H1 (cell line): ENCODE measurements around the gene TMPRSS2. TPM values are rescaled to one million over a fixed set of nuclear protein-coding genes. Genes with fewer than 3 reads are reported as not detected.

Source experiments
- ASH2L ChIP-seq: fragments of 200-600, 300-600 bp; sonication (generic); IDR thresholded peaks from one replicate; pipeline ENCODE4 v1.7.1; 2017; ENCODE audit warnings: low read length
- BACH1 ChIP-seq: IDR thresholded peaks from 2 replicates; pipeline ENCODE4 v1.6.1; 2012; ENCODE audit warnings: low read length, improper control_type of control experiment
- BCL11A ChIP-seq, 2 experiments: IDR thresholded peaks; one replicate each; pipeline ENCODE4 v1.6.1; 2011; ENCODE audit warnings: low read depth in 2 of 2, low read length in 2 of 2, mild to moderate bottlenecking in 2 of 2
- BRCA1 ChIP-seq: IDR thresholded peaks from 2 replicates; pipeline ENCODE4 v1.6.1; 2012; ENCODE audit warnings: low read depth, low read length, improper control_type of control experiment
- CHD2 ChIP-seq: IDR thresholded peaks from 2 replicates; pipeline ENCODE4 v1.6.1; 2012; ENCODE audit warnings: low read length, improper control_type of control experiment
- CTBP2 ChIP-seq: IDR thresholded peaks from 2 replicates; pipeline ENCODE4 v1.7.0; 2011; ENCODE audit warnings: borderline replicate concordance, mild to moderate bottlenecking, moderate library complexity, mixed read lengths, low read length; ENCODE audit not compliant: insufficient read depth, insufficient read length
- EZH2 ChIP-seq: fragments of 200-600 bp; sonication (generic); IDR thresholded peaks from 2 replicates; pipeline ENCODE4 v1.7.1; 2012; ENCODE audit warnings: low read depth, mild to moderate bottlenecking, moderate library complexity, low read length, inconsistent platforms; ENCODE audit not compliant: severe bottlenecking
- HDAC6 ChIP-seq: IDR thresholded peaks from one replicate; pipeline ENCODE4 v1.7.1; 2012; ENCODE audit warnings: low read depth, mild to moderate bottlenecking, inconsistent platforms, low read length, moderate library complexity
- SIX5 ChIP-seq: IDR thresholded peaks from 2 replicates; pipeline ENCODE4 v1.6.1; 2011; ENCODE audit warnings: mild to moderate bottlenecking, low read depth, low read length
- SUZ12 ChIP-seq: fragments of 200-600 bp; sonication (generic); IDR thresholded peaks from 2 replicates; pipeline ENCODE4 v1.6.1; 2012; ENCODE audit warnings: mild to moderate bottlenecking, inconsistent platforms, low read length, moderate library complexity, mixed read lengths
- polyA plus RNA-seq, 7 experiments: library from polyadenylated mRNA; depleted of rRNA in 3 of 7; stranded (reverse) in 5 of 7; unstranded in 2 of 7; fragments of >200 nt in 5 of 7; fragments of 200-250 nt in 2 of 7; gene quantifications; 1 replicate in 5 of 7; 2 replicates in 1 of 7; 4 replicates in 1 of 7; pipeline versions ENCODE4 v1.2.1 to v1.2.3, GENCODE V29; 2011 to 2013; ENCODE audit warnings: missing spikeins in 2 of 7, mixed read lengths in 2 of 7
- total RNA-seq: library from RNA; stranded (reverse); fragmentation: NEBNext Ultra II Directional; extraction: Animal tissue kit (Norgen Biotek cat#: 25700); gene quantifications from 2 replicates; pipeline ENCODE4 v1.2.1, GENCODE V29; 2021
- TF ChIP-seq, protein P1 (sequence below): fragments of 300-600 bp; sonication (generic); IDR thresholded peaks from 2 replicates; pipeline ENCODE4 v1.7.1; 2012; ENCODE audit warnings: low read length, moderate library complexity, mild to moderate bottlenecking, inconsistent platforms; ENCODE audit not compliant: insufficient replicate concordance

TMPRSS2 gene
- total and polyA plus RNA-seq, 2 of the 8 experiments (the other 6 are each of a cell fraction or from before 2014, with no cell fraction given), result 9.2 to 11.0 TPM

DNA sequence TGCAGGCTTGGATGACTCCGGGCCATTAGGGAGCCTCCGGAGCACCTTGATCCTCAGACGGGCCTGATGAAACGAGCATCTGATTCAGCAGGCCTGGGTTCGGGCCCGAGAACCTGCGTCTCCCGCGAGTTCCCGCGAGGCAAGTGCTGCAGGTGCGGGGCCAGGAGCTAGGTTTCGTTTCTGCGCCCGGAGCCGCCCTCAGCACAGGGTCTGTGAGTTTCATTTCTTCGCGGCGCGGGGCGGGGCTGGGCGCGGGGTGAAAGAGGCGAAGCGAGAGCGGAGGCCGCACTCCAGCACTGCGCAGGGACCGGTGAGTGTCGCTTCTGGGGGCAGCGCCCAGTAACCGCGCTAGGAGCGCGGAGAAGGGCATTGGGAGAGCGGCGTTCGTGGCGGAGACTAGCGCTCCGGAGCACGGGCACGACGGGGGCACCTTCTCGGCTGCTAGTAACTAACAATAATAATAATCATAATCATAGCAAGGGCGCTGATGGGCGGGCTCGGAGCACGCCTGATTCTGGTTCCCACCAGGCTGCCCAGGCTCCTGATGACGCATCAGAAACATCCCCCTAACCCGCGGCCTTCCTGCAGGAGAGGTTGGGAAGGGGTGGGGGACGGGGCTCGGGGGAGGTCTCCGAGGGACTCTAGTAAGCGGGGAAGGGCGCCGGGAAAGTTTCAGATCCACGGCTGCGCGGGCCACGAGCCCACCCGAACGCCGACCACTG, 81.8 kb downstream of the TMPRSS2 start, which contains the start of gene MX1 (continued):
- TF ChIP-seq BACH1 (no peak), CTBP2 (no peak), BRCA1 (peak; percentile 19; the same call in 1 of the 2 replicates), BCL11A (IDR thresholded peaks at IDR 0.05; ENCODE audit: low read depth in 2 of 2, low read length in 2 of 2) (no peak), SIX5 (no peak), ASH2L (peak; percentile 58), EZH2 (peak; percentile 56), HDAC6 (no peak), CHD2 (peak; percentile 73), SUZ12 (0 out of 2 replicates have a peak, but pooled peaks have one; percentile 32)
- TF ChIP-seq, protein P1, sequence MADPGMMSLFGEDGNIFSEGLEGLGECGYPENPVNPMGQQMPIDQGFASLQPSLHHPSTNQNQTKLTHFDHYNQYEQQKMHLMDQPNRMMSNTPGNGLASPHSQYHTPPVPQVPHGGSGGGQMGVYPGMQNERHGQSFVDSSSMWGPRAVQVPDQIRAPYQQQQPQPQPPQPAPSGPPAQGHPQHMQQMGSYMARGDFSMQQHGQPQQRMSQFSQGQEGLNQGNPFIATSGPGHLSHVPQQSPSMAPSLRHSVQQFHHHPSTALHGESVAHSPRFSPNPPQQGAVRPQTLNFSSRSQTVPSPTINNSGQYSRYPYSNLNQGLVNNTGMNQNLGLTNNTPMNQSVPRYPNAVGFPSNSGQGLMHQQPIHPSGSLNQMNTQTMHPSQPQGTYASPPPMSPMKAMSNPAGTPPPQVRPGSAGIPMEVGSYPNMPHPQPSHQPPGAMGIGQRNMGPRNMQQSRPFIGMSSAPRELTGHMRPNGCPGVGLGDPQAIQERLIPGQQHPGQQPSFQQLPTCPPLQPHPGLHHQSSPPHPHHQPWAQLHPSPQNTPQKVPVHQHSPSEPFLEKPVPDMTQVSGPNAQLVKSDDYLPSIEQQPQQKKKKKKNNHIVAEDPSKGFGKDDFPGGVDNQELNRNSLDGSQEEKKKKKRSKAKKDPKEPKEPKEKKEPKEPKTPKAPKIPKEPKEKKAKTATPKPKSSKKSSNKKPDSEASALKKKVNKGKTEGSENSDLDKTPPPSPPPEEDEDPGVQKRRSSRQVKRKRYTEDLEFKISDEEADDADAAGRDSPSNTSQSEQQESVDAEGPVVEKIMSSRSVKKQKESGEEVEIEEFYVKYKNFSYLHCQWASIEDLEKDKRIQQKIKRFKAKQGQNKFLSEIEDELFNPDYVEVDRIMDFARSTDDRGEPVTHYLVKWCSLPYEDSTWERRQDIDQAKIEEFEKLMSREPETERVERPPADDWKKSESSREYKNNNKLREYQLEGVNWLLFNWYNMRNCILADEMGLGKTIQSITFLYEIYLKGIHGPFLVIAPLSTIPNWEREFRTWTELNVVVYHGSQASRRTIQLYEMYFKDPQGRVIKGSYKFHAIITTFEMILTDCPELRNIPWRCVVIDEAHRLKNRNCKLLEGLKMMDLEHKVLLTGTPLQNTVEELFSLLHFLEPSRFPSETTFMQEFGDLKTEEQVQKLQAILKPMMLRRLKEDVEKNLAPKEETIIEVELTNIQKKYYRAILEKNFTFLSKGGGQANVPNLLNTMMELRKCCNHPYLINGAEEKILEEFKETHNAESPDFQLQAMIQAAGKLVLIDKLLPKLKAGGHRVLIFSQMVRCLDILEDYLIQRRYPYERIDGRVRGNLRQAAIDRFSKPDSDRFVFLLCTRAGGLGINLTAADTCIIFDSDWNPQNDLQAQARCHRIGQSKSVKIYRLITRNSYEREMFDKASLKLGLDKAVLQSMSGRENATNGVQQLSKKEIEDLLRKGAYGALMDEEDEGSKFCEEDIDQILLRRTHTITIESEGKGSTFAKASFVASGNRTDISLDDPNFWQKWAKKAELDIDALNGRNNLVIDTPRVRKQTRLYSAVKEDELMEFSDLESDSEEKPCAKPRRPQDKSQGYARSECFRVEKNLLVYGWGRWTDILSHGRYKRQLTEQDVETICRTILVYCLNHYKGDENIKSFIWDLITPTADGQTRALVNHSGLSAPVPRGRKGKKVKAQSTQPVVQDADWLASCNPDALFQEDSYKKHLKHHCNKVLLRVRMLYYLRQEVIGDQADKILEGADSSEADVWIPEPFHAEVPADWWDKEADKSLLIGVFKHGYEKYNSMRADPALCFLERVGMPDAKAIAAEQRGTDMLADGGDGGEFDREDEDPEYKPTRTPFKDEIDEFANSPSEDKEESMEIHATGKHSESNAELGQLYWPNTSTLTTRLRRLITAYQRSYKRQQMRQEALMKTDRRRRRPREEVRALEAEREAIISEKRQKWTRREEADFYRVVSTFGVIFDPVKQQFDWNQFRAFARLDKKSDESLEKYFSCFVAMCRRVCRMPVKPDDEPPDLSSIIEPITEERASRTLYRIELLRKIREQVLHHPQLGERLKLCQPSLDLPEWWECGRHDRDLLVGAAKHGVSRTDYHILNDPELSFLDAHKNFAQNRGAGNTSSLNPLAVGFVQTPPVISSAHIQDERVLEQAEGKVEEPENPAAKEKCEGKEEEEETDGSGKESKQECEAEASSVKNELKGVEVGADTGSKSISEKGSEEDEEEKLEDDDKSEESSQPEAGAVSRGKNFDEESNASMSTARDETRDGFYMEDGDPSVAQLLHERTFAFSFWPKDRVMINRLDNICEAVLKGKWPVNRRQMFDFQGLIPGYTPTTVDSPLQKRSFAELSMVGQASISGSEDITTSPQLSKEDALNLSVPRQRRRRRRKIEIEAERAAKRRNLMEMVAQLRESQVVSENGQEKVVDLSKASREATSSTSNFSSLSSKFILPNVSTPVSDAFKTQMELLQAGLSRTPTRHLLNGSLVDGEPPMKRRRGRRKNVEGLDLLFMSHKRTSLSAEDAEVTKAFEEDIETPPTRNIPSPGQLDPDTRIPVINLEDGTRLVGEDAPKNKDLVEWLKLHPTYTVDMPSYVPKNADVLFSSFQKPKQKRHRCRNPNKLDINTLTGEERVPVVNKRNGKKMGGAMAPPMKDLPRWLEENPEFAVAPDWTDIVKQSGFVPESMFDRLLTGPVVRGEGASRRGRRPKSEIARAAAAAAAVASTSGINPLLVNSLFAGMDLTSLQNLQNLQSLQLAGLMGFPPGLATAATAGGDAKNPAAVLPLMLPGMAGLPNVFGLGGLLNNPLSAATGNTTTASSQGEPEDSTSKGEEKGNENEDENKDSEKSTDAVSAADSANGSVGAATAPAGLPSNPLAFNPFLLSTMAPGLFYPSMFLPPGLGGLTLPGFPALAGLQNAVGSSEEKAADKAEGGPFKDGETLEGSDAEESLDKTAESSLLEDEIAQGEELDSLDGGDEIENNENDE, result no peak
